Activated naive CD4-positive, alpha-beta T cell (primary cell): ENCODE results near the gene PARD3.

Experiments used
- DNase-seq, 4 experiments: peaks; one replicate each; lab custom pipeline; 2025; lab: John Stamatoyannopoulos, UW

The PARD3 gene

GRCh38 chr10:34252111-34252510 is 563.0 kb downstream of the PARD3 start:
- DNase-seq, result no peak

GRCh38 chr10:34251177-34251576 is 563.9 kb downstream of the PARD3 start:
- no peak for DNase-seq

- DNase-seq, result no peak
Measured at GRCh38 chr10:34250722-34251121, 564.4 kb downstream of the PARD3 start.

GRCh38 chr10:34249634-34250033 is 565.5 kb downstream of the PARD3 start:
- no peak for DNase-seq

GRCh38 chr10:34247560-34247959 is 567.5 kb downstream of the PARD3 start:
- no peak for DNase-seq

- DNase-seq, result no peak
Measured at GRCh38 chr10:34244756-34245484, 570.2 kb downstream of the PARD3 start.

- DNase-seq, result no peak
Measured at GRCh38 chr10:34241226-34242000, 573.7 kb downstream of the PARD3 start.

- no peak for DNase-seq
Measured at GRCh38 chr10:34240039-34240438, 575.1 kb downstream of the PARD3 start.

GRCh38 chr10:34237898-34238455 is 577.1 kb downstream of the PARD3 start:
- no peak for DNase-seq

- no peak for DNase-seq
Measured at GRCh38 chr10:34236931-34237330, 578.2 kb downstream of the PARD3 start.

GRCh38 chr10:34235164-34235832 is 579.8 kb downstream of the PARD3 start:
- DNase-seq, result no peak

GRCh38 chr10:34232481-34232880 is 582.6 kb downstream of the PARD3 start:
- DNase-seq, result no peak

GRCh38 chr10:34231441-34232180 is 583.5 kb downstream of the PARD3 start:
- DNase-seq, result no peak

GRCh38 chr10:34229917-34230316 is 585.2 kb downstream of the PARD3 start:
- DNase-seq, result no peak

GRCh38 chr10:34228066-34228465 is 587.0 kb downstream of the PARD3 start:
- no peak for DNase-seq

GRCh38 chr10:34224639-34225038 is 590.5 kb downstream of the PARD3 start:
- no peak for DNase-seq

- no peak for DNase-seq
Measured at GRCh38 chr10:34223658-34224057, 591.4 kb downstream of the PARD3 start.

GRCh38 chr10:34222359-34222758 is 592.7 kb downstream of the PARD3 start:
- DNase-seq, result no peak

GRCh38 chr10:34219753-34220548 is 595.1 kb downstream of the PARD3 start:
- DNase-seq, result no peak

GRCh38 chr10:34217524-34217923 is 597.6 kb downstream of the PARD3 start:
- DNase-seq, result no peak

- DNase-seq, result no peak
Measured at GRCh38 chr10:34216348-34216945, 598.6 kb downstream of the PARD3 start.
